Suprapubic skin (tissue), 3 donors: ENCODE measurements around the gene LPP.

ENCODE experiments used
- POLR2A ChIP-seq, 2 donors: fragments of 450-650 bp; IDR thresholded peaks; one replicate each; pipeline ENCODE4 v1.6.1; 2017; ENCODE audit warnings: antibody characterized with exemption in 2 of 2, mild to moderate bottlenecking in 2 of 2, moderate library complexity in 2 of 2
- TF ChIP-seq, protein P1 (sequence below), 2 donors: fragments of 200-600 bp in 1 of 2; fragments of 450-650 bp in 1 of 2; sonication (generic) in 1 of 2; IDR thresholded peaks; one replicate each; pipeline ENCODE4 v1.5.1; 2016 to 2019; ENCODE audit warnings: antibody characterized with exemption in 2 of 2, mild to moderate bottlenecking in 1 of 2, moderate library complexity in 1 of 2

DNA sequence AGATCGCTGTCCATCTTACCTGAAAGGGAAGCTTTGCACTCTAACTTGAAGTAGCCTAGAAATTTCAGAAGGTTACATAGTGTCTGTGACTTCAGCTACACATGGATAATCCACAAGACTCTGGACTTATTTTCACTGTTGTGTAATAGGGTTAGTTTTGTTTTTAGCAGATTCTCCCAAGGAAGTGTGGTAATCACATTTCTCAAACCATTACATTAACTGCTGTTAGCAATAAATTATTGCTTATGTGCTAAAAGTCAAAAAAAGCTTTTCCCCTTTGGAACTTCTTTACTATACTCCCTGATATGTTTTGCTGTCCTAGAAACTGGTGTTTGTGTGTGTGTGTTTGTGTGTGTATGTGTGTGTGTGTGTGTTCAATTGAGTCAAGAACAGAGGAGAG is 666.0 kb downstream of the LPP start:
- TF ChIP-seq, protein P1, sequence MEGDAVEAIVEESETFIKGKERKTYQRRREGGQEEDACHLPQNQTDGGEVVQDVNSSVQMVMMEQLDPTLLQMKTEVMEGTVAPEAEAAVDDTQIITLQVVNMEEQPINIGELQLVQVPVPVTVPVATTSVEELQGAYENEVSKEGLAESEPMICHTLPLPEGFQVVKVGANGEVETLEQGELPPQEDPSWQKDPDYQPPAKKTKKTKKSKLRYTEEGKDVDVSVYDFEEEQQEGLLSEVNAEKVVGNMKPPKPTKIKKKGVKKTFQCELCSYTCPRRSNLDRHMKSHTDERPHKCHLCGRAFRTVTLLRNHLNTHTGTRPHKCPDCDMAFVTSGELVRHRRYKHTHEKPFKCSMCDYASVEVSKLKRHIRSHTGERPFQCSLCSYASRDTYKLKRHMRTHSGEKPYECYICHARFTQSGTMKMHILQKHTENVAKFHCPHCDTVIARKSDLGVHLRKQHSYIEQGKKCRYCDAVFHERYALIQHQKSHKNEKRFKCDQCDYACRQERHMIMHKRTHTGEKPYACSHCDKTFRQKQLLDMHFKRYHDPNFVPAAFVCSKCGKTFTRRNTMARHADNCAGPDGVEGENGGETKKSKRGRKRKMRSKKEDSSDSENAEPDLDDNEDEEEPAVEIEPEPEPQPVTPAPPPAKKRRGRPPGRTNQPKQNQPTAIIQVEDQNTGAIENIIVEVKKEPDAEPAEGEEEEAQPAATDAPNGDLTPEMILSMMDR (IDR thresholded peaks at IDR 0.05) = no peak
- no peak for TF ChIP-seq POLR2A (IDR thresholded peaks at IDR 0.05)
